HUDEP-2 (cell line): Measurements from ENCODE around the gene NOL4L.

Experiments
- DNase-seq, 76 experiments: peaks; one replicate each; lab custom pipeline; 2025; ENCODE audit not compliant: unreplicated experiment in 76 of 76; lab: John Stamatoyannopoulos, UW

Gene NOL4L

GRCh38 chr20:32614303-32614702 is 29.2 kb upstream of the NOL4L start:
- DNase-seq: no peak

DNA sequence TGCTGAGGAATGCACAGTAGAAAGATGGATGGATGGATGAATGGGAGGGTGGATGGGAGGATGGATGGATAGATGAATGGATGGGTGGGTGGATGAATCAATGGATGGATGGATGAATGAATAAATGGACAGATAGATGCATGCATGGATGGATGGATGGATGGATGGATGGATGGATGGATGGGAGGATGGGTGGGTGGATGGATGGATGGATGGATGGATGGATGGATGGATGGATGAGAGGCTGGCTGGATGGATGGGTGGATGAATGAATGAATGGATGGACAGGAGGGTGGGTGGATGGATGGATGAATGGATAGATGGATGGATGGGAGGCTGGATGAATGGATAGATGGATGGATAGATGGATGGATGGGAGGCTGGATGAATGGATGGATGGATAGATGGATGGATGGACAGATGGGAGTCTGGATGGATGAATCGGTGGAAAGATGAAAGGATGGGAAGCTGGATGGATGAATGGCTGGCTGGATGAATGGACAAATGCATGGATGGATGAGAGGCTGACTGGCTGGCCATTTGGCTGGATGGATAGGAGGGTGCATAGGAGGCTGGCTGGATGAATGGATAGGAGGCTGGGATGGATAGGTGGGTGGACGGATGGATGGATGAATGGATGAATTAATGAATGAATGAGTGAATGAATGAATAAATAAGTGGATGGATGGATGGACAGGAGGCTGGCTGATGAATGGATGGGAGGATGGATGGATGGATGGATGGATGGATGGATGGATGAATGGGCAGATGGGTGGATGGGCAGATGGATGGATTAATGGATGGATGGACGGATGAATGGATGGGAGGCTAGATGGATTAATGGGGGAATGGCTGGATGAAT is 28.3 kb upstream of the NOL4L start:
- DNase-seq: no peak

DNA sequence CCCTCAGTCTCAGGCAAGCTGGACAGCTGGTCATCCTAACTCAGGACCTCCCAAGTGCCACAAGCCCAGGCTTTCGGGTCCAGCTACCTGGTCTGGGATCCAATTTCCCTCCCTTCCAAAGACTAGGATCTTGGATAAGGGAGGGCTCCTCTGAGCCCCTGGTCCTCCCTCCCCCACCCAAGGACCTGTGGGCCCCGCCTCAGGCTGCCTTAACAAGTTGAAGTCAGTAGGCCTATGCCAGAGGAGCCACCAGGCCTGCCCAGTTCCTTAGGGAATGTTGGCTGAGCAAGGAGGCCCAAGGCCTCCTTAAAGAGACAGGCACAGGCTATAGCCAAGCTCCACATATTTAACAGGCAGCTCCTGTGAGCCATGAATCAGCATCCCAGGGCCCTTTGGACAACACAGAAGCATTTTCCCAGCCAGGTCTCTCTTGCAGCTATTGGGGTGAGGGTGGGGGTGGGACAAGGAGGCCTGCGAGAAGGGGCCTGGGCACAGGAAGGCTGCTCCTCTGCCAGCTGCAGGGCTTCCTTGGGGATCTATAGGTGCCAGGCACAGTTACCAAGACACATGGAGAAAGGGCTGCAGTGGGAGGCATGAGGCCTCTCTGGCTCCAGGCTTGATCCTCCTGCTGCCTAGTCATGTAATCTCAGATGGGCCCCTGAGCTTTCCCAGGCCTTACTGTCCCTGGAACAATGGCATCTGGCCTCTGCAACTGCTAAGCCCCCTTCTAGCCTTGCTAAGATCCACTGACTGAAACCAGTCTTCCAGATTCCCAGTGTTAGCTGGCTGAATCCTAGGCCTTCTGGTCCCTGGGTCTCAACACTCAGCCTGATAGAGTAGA is 27.4 kb upstream of the NOL4L start:
- DNase-seq: no peak

DNA sequence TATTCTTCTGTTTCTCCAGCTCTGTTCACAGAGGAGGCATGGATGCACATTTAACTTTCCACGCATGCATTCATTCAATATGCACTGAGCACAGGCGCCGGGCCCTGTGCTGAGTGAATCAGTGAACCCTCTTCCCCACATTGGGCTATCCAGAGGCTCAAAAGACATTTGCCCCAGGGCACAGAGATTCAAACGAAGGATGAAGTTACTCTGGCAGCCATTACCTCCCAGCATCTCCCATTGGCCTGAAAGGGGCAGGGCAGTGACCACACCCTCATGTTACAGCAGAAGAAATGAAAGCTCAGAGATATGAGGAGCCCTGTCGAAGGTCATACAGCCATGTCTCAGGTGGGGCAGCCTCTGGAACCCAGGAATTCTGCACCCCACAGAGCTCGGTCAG is 26.7 kb upstream of the NOL4L start:
- no peak for DNase-seq

DNA sequence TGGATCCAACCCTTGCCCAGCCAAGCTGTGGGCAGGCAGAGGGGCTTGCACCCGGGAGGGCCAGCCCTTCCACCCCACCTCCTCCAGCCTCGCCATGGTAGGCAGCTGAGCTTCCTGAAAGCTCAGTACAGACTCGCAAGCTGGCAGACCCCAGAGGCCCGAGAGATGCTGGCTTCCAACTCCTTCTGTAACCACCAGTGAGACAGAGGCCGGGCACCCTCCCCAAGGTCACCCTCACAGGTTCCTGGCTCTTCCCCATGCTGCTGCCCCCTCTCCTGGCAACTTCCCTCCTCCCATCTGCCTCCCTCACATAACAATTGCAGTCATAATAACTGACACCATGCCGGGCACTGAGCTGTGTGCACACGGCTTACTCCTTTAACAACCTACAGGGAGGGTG is 26.2 kb upstream of the NOL4L start:
- no peak for DNase-seq

GRCh38 chr20:32610472-32611218 is 25.5 kb upstream of the NOL4L start:
- DNase-seq: no peak

GRCh38 chr20:32609993-32610392 is 24.9 kb upstream of the NOL4L start:
- DNase-seq: no peak

- DNase-seq: no peak
These were observed 24.1 kb upstream of the NOL4L start for GRCh38 chr20:32609111-32609773.

DNA sequence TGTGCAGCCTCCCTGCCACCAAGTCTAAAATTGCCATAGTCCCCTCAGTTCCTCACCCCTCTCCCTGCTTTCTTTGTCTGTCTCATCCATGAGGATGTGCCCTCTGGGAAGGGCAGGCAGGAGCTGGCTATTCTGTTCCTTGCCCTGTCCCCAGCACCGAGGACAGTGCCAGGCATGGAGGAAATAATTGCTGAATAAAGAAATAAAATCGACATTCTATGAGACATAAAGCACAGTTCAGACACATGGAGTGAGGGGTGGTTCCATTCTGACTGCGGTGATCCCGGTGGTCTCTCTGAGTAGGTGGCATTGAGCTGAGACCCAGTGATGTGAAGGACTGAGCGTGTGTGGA is 23.5 kb upstream of the NOL4L start:
- no peak for DNase-seq

GRCh38 chr20:32607727-32608663 is 22.9 kb upstream of the NOL4L start:
- no peak for DNase-seq

- no peak for DNase-seq
These were observed 22.2 kb upstream of the NOL4L start for GRCh38 chr20:32607324-32607723.

DNA sequence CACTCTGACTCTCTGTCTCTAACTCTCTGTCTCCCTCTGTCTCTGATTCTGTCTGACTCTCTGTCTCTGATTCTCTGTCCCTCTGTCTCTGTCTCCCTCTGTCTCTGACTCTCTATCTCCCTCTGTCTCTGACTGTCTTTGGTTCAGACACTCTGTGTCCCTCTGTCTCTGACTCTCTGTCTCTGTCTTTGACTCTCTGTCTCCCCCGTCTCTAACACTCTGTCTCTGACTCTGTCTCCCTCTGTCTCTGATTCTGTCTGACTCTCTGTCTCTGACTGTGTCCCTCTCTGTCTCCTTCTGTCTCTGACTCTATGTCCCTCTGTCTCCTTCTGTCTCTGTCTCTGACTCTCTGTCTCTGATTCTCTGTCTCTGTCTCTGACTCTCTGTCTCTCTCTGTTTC is 21.7 kb upstream of the NOL4L start:
- no peak for DNase-seq

- DNase-seq: no peak
These were observed 21.0 kb upstream of the NOL4L start for GRCh38 chr20:32606107-32606506.

DNA sequence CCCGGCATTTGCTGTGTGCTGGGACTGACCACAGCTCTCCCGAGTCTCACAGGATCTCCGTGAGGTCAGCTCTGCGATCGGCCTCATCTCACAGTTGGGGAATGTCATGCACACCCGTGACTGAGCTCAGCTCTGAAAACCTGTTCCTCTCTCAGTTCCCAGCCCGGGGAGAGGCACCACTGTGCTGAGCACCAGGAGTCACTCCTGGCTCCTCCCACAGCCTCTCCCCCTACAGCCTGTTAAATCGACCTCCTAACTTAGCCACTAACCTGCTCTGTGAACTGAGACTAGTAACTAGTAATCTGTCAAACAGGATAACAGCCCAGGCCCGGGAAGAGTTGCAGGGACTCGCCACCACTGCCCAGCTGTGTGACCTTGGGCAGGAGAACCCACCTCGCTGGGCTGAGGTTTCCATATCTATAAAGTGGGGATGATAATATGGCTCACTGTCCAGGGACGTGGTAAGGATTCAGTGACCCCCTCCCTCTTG is 20.1 kb upstream of the NOL4L start:
- DNase-seq: no peak

GRCh38 chr20:32603046-32603726 is 18.1 kb upstream of the NOL4L start:
- DNase-seq: no peak

GRCh38 chr20:32602273-32602672 is 17.1 kb upstream of the NOL4L start:
- no peak for DNase-seq

DNA sequence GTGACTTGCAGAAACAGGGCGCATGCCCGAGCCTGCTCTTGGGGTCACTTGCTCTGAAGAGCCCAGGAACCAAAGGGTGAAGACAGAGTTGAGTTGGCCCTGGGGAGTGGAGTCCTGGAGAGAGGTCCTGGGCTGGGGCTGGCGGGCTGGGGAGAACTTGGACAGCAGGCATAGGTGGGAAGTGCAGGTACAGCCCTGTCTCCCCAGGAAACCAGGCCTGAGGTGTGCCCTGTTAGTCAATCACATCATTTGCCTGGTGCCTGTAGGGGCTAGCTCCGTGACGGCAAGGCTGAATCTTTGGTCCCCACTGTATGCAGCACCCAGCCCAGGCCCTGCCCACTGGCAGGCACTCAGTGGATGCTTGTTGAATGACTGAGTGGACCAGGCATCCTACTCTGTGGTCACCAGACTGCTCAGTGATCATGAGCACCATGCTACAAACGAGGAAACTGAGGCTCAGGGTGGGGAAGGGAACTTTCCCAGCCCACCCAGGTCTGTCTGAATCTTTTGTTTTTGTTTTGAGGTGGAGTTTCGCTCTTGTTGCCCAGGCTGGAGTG is 15.6 kb upstream of the NOL4L start:
- DNase-seq: no peak

DNA sequence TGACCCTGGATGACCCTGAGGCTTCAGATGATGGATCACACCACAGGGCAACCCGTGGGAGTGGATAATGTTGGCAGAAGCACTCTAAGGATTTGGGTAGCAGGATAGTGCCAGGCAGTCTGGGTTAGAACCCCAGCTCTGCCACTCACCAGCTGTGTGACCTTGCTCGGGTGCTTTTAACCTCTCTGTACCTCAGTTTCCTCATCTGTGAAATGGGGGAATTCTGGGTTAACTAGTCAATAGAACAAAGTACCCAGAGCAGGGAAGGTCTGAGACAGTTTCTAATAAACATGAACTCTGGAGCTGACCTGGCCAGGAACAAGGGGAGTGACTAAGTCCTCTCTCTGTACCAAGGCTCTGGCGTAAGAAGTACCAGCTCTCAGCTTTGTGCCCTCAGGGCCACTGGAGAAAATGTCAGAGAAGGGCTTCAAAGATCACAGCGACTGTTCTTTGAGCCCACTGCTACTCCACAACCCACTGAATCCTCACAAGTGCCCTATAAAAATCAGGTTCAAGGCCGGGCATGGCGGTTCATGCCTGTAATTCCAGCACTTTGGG is 14.7 kb upstream of the NOL4L start:
- no peak for DNase-seq
